Muscle of arm (tissue), 12 donors: ENCODE results near the gene ANP32A. TPM values are rescaled to one million over a fixed set of nuclear protein-coding genes. Genes with fewer than 3 reads are reported as not detected.
A peak's percentile ranks its signal among the peaks of the same experiment; 100 is the strongest.

ENCODE experiments used
- DNase-seq: peaks from one replicate; pipeline ENCODE4 v3.0.0-alpha.2; 2013
- polyA plus RNA-seq, 12 donors: library from polyadenylated mRNA; unstranded; fragments of 120-200 nt; gene quantifications; one replicate each; pipeline ENCODE4 v1.2.1, GENCODE V29; 2013; ENCODE audit not compliant: insufficient read length in 12 of 12

Gene ANP32A
- polyA plus RNA-seq, 12 donors = 149 to 274 (median 189) TPM; not detected in 1

- no peak for DNase-seq
Measured at GRCh38 chr15:68785541-68785940, 35.2 kb downstream of the ANP32A start.

- DNase-seq = no peak
Measured at GRCh38 chr15:68784206-68784605, 36.5 kb downstream of the ANP32A start.

GRCh38 chr15:68783226-68784058 lies 37.3 kb downstream of the ANP32A start:
- DNase-seq = no peak

- no peak for DNase-seq
Measured at GRCh38 chr15:68782589-68783161, 38.0 kb downstream of the ANP32A start.

GRCh38 chr15:68781766-68782588 lies 38.7 kb downstream of the ANP32A start:
- DNase-seq = no peak

GRCh38 chr15:68781217-68781616 lies 39.5 kb downstream of the ANP32A start:
- DNase-seq = no peak

GRCh38 chr15:68778876-68779275 lies 41.8 kb downstream of the ANP32A start:
- DNase-seq = no peak

- no peak for DNase-seq
Measured at GRCh38 chr15:68776477-68777270, 44.0 kb downstream of the ANP32A start.

- DNase-seq = peak; percentile 91
Measured at GRCh38 chr15:68775671-68776476, 44.8 kb downstream of the ANP32A start.

- DNase-seq = no peak
Measured at GRCh38 chr15:68775236-68775577, 45.5 kb downstream of the ANP32A start.

- DNase-seq = no peak
Measured at GRCh38 chr15:68774521-68775235, 46.0 kb downstream of the ANP32A start.

GRCh38 chr15:68774120-68774519 lies 46.6 kb downstream of the ANP32A start:
- DNase-seq = no peak

- no peak for DNase-seq
Measured at GRCh38 chr15:68773036-68773435, 47.7 kb downstream of the ANP32A start.

GRCh38 chr15:68770216-68770615 lies 50.5 kb downstream of the ANP32A start:
- no peak for DNase-seq

- DNase-seq = no peak
Measured at GRCh38 chr15:68769702-68770101, 51.0 kb downstream of the ANP32A start.

GRCh38 chr15:68768321-68768720 lies 52.4 kb downstream of the ANP32A start:
- no peak for DNase-seq

- DNase-seq = no peak
Measured at GRCh38 chr15:68767833-68768232, 52.9 kb downstream of the ANP32A start.

GRCh38 chr15:68765602-68766368 lies 54.9 kb downstream of the ANP32A start:
- DNase-seq = no peak

GRCh38 chr15:68764090-68764489 lies 56.6 kb downstream of the ANP32A start:
- no peak for DNase-seq
